ENCODE results near the gene C11orf21. TPM values are rescaled to one million over a fixed set of nuclear protein-coding genes. Genes with fewer than 3 reads are reported as not detected.

C11orf21 gene
- polyA plus RNA-seq, 1 donor (not counting 4 experiments of a cell fraction or from before 2014, with no cell fraction given) = not detected

- Histone ChIP-seq H3K27me3 (ENCODE audit: control insufficient read depth, extremely low read depth, insufficient read depth, low read length) (peaks cover 11% of the 10 kb centered on the region), H2AFZ (ENCODE audit: control insufficient read depth, low read length) (no peak overlapping the region), H3K4me3 (ENCODE audit: control insufficient read depth in 2 of 3, extremely low read depth in 1 of 3, insufficient read depth in 2 of 3, low read depth in 1 of 3, low read length in 3 of 3) (no peak overlapping the region), H3K9me1 (ENCODE audit: control insufficient read depth, extremely low read depth, insufficient read depth, low read length) (no peaks in the 10 kb centered on the region), H4K20me1 (ENCODE audit: control insufficient read depth, extremely low read depth, insufficient read depth, low read length) (no peaks in the 10 kb centered on the region), H3K27ac (ENCODE audit: control insufficient read depth, insufficient read depth, low read length) (no peak overlapping the region), H3K79me2 (ENCODE audit: control insufficient read depth, insufficient read depth, low read length) (no peaks in the 10 kb centered on the region), H3K9me3 (ENCODE audit: control insufficient read depth, low read depth, low read length) (no peaks in the 10 kb centered on the region), H3K4me1 (ENCODE audit: control insufficient read depth, extremely low read depth, insufficient read depth, low read length) (no peaks in the 10 kb centered on the region), H3K4me2 (ENCODE audit: control insufficient read depth, extremely low read depth, insufficient read depth, low read depth, low read length) (no peak overlapping the region), H3K36me3 (ENCODE audit: control insufficient read depth in 2 of 2, extremely low read depth in 1 of 2, insufficient read depth in 2 of 2, low read length in 2 of 2) (no peaks in the 10 kb centered on the region), H3K9ac (ENCODE audit: control insufficient read depth, extremely low read depth, insufficient read depth, low read length) (no peak overlapping the region)
- no peak for DNase-seq (ENCODE audit: low read depth, low spot score)
- TF ChIP-seq CTCF (optimal IDR thresholded peaks at IDR 0.05 in 1 of 3, IDR thresholded peaks at IDR 0.05 in 1 of 3, conservative IDR thresholded peaks at IDR 0.05 in 1 of 3; ENCODE audit: extremely low read depth in 1 of 3, insufficient read depth in 2 of 3, low read length in 3 of 3) (no peak), EZH2 (IDR thresholded peaks at IDR 0.05; ENCODE audit: low read length) (no peak)
- dilution Hi-C loops (cut with MboI; ENCODE audit: extremely low pct_ligation_motif_present, low sequenced_read_pairs) = no loop called here
- FAIRE-seq = no peak
These were observed 5.5 kb downstream of the C11orf21 start for GRCh38 chr11:2295971-2296912.

GRCh38 chr11:2294926-2295290 is 6.8 kb downstream of the C11orf21 start:
- TF ChIP-seq CTCF (optimal IDR thresholded peaks at IDR 0.05 in 1 of 3, IDR thresholded peaks at IDR 0.05 in 1 of 3, conservative IDR thresholded peaks at IDR 0.05 in 1 of 3; ENCODE audit: extremely low read depth in 1 of 3, insufficient read depth in 2 of 3, low read length in 3 of 3) = no peak
- TF ChIP-seq EZH2 (IDR thresholded peaks at IDR 0.05; ENCODE audit: low read length) = no peak
- Histone ChIP-seq H2AFZ (ENCODE audit: control insufficient read depth, low read length) (no peak overlapping the region), H3K4me2 (ENCODE audit: control insufficient read depth, extremely low read depth, insufficient read depth, low read depth, low read length) (no peak overlapping the region), H3K9me3 (ENCODE audit: control insufficient read depth, low read depth, low read length) (no peaks in the 10 kb centered on the region), H3K9me1 (ENCODE audit: control insufficient read depth, extremely low read depth, insufficient read depth, low read length) (no peaks in the 10 kb centered on the region), H3K36me3 (ENCODE audit: control insufficient read depth in 2 of 2, extremely low read depth in 1 of 2, insufficient read depth in 2 of 2, low read length in 2 of 2) (no peaks in the 10 kb centered on the region), H3K27me3 (ENCODE audit: control insufficient read depth, extremely low read depth, insufficient read depth, low read length) (peaks cover 17% of the 10 kb centered on the region), H4K20me1 (ENCODE audit: control insufficient read depth, extremely low read depth, insufficient read depth, low read length) (no peaks in the 10 kb centered on the region), H3K4me1 (ENCODE audit: control insufficient read depth, extremely low read depth, insufficient read depth, low read length) (no peaks in the 10 kb centered on the region), H3K4me3 (ENCODE audit: control insufficient read depth in 2 of 3, extremely low read depth in 1 of 3, insufficient read depth in 2 of 3, low read depth in 1 of 3, low read length in 3 of 3) (no peak overlapping the region), H3K27ac (ENCODE audit: control insufficient read depth, insufficient read depth, low read length) (no peak overlapping the region), H3K9ac (ENCODE audit: control insufficient read depth, extremely low read depth, insufficient read depth, low read length) (no peak overlapping the region), H3K79me2 (ENCODE audit: control insufficient read depth, insufficient read depth, low read length) (no peaks in the 10 kb centered on the region)
- DNase-seq (ENCODE audit: low read depth, low spot score) = no peak
- no peak for FAIRE-seq
- dilution Hi-C loops (cut with MboI; ENCODE audit: extremely low pct_ligation_motif_present, low sequenced_read_pairs) = no loop called here
